ENCODE results near the gene HMX1.

The HMX1 gene

DNA sequence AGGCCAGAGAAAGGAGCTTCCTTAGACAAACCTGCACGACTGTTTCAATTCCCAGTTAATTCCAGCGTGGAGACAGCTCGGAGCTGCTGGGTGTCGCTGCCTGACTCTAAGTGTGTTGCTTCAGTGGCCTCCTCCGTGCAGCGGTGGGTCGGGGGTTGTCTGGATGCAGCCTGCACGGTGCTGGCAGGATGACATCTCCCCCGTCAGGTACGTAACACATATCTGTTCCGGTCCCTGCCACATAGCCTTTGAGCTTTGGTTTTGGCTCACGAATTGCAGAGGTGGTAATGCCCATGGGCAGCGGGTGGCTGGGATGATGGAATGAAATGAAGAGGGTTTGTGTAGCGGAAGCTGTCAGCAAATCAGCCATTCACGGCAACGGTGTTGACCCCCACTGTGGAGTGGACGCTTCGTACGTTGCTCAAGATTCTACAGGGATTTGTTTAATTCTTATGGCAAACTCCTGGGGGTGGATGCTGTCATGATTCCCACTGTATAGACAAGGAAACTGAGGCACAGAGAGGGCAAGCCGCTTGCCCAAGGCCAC, 33.7 kb upstream of the HMX1 start:
- no peak for TF ChIP-seq GATA3 (IDR thresholded peaks at IDR 0.05; ENCODE audit: low read depth, low read length)
- no peak for TF ChIP-seq GATA2 (IDR thresholded peaks at IDR 0.05; ENCODE audit: low read depth, low read length)

DNA sequence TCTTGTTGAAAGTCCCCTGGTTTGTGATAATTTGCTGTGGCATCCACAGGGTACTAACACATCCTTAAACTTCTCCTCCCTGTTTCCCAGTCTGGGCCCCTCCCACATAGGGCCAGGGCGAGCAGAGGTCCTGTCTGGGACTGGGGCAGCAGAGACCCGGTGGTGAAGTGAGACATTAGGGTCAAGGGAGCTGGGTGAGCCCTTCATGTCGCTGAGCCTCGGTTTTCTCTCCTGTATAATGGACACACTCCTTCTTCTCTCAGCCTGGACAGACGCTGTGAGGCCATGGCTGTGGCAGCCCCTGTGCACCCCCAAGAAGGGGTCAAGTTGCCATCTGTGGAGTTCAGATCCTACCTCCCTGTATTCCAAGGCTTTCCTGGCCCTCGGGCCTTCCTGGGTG, 33.0 kb upstream of the HMX1 start:
- no peak for TF ChIP-seq GATA3 (IDR thresholded peaks at IDR 0.05; ENCODE audit: low read depth, low read length)

DNA sequence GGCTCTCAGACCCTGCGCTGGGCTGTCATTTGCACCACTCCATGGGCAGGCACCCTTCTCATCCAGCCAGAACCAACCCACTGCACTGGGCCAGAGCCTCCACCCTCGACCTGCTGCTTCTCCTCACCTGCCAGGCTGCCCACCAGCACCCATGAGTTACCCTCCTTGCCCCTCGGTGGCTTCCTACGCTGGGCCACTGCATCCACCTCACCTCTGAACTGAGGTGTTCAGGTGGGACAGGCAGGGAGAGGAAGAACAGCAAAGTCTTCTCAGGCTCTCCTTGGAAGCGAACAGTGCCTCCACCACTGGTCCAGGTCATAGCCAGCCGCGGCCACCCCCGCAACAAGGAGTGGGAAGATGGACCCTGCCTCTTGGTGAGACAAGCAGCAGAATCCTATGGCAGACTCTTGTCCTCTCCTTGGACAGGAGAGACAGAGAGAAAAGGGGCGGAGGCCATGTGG, 32.4 kb upstream of the HMX1 start:
- TF ChIP-seq GATA2 (IDR thresholded peaks at IDR 0.05; ENCODE audit: low read depth, low read length) (no peak), GATA3 (IDR thresholded peaks at IDR 0.05; ENCODE audit: low read depth, low read length) (no peak)

DNA sequence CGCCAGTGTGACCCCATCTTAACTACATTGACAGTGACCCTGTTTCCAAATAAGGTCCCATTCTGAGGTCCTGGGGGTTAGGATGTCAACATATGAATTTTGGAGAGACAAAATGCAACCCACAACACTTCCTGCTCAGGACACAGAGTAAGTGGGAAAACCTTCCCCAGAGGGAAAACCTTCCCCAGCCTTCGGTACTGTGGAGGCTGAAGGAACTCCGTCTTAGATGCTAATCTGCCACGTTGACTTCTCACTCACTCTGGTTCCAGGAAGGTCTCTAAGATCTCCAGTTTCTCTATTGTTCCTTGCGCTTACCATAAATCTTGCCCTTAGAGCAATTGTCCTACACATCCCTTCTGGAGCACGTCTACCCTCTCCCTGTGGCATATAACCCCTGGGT, 29.7 kb upstream of the HMX1 start:
- TF ChIP-seq GATA3 (IDR thresholded peaks at IDR 0.05; ENCODE audit: low read depth, low read length), result no peak
- no peak for TF ChIP-seq GATA2 (IDR thresholded peaks at IDR 0.05; ENCODE audit: low read depth, low read length)

DNA sequence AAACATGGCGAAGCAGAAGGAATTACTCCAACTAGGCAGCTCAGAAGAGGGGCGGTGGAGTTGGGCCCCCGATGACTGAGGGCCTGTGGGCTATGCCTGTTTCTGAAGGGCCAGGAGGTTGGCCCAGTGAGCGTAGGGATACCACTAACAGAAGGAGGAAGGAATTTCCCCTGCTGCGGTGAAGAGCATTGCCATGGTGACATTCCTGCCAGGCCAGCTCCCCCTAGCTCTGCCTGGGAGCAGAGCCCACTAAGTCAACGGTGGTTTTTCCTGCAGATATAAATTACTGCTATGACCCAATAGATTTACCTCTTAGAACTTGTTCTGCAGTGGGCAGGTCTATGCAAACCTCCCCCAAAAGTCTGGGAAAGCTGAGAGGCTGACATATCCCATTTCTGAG, 28.9 kb upstream of the HMX1 start:
- TF ChIP-seq GATA3 (IDR thresholded peaks at IDR 0.05; ENCODE audit: low read depth, low read length) (no peak), GATA2 (IDR thresholded peaks at IDR 0.05; ENCODE audit: low read depth, low read length) (no peak)

DNA sequence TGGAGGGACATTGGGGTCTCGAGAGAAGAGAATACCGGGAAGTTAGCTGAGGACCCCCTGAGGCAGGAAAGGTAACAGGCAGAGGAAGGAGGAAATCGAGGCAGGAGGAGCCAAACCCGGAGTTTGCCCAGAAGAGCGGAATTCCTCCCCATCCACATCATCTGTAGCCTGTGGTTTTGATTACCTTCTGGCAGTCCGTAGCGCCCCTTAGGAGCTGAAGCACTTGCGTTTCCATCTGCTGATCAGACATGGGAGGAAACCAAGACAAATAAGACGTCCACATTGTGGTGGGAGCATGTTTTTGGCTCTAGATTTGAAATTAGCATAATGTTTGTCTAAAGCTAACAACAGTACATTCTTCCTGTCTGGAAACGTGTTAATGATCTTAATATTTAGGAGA, 26.8 kb upstream of the HMX1 start:
- TF ChIP-seq GATA3 (IDR thresholded peaks at IDR 0.05; ENCODE audit: low read depth, low read length) (no peak), GATA2 (IDR thresholded peaks at IDR 0.05; ENCODE audit: low read depth, low read length) (no peak)

DNA sequence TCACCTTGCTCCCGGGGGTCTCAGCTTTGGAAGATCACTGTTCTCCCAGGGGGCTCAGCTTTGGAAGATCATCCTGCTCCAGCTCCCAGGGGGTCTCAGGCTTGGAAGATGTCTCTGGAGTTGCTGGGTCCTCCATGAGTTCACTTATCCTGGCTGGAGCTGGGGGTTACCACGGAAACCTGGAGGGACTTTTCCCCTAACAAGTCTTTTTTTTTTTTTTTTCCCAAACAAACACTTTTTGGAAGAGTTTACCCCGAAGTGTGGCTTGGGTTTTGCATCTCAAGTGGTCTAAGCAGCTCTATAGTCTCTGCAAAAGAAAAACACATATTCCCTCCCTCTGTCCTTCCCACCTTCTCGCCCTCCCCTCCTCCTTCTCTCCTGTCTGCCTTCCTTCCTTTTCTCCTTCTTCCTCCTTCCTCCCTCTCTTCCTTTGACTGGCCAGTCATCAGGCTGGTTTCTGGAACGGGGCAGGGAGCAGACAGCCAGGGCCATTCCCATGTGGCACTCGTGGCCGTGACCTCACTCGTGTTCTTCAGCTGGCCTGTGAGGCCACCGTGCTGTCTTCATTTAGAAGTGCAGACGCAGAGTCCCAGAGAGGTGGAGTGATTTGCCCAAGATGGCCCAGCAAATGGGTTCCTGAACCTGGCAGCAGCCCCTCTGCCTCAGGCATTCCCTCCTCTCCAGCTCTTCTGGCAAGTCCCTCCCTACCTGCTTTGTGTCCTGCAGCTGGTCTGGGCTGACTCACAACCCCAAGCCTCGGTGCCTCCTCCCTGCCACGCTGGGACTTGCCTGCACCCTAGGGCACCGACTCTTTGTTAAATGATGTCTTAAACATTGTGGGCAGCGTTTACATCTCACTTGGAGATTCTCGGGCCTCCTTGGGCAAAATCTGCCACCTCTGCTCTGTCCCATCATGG, 25.9 kb upstream of the HMX1 start:
- TF ChIP-seq GATA3 (IDR thresholded peaks at IDR 0.05; ENCODE audit: low read depth, low read length) (no peak), GATA2 (IDR thresholded peaks at IDR 0.05; ENCODE audit: low read depth, low read length) (no peak)

DNA sequence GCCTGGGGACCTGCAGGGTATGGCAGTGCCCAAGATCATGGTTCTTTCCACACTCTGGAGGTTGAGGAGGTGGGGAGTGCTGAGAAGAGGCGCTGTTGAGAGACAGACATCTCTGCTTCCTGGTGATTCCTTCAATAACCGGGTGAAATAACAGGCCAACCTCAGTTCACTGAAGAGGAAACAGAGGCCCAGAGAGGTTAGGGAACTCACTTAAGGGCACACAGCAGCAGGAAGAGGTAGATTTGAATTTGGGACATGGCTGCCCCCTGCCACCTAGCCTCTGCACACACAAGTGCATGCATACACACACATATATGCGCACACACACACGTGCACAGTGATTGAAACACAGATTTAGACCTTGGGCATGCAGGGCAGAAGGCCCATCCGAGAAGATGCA, 24.9 kb upstream of the HMX1 start:
- TF ChIP-seq GATA2 (IDR thresholded peaks at IDR 0.05; ENCODE audit: low read depth, low read length) (no peak), GATA3 (IDR thresholded peaks at IDR 0.05; ENCODE audit: low read depth, low read length) (no peak)

DNA sequence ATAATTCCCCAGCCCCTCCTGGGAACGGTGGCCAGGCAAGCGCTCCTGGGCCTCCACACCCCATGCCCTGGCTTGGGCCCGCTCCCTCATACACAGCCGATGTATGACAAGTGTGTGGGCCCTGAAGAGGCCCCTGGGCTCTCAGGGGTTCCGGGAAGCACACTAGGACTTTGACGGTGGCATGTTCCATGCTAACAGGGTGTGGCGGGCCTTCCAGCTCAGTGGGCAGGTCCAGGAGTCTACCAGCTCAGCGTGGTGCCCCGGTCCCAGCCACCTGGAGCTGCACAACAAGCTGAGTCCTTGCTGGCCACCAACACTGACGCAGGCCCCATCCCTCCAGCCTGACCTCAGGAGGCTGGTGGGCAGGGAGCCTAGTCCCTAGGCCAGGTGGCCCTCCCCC, 24.4 kb upstream of the HMX1 start:
- TF ChIP-seq GATA3 (IDR thresholded peaks at IDR 0.05; ENCODE audit: low read depth, low read length) (no peak), GATA2 (IDR thresholded peaks at IDR 0.05; ENCODE audit: low read depth, low read length) (no peak)

DNA sequence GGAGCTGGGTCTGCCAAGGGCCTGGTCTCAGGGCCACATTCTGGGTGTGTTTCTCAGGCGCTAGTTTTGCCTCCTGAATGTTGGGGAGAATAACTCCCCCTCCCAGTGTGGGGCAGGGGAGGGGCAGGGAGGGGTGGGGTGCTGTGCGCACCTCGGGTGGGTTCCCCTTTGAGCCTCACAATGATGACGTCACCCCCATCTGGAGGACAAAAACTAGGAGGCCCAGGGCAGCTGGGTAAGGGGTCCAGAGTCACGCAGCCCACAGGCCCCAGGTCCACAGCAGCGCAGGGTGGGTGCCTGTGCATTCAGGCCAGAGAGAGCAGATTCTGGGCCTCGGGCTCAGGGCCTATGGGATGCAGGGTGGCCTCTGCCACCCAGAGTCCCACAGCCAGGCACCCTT, 23.7 kb upstream of the HMX1 start:
- TF ChIP-seq GATA2 (IDR thresholded peaks at IDR 0.05; ENCODE audit: low read depth, low read length) (no peak), GATA3 (IDR thresholded peaks at IDR 0.05; ENCODE audit: low read depth, low read length) (no peak)

DNA sequence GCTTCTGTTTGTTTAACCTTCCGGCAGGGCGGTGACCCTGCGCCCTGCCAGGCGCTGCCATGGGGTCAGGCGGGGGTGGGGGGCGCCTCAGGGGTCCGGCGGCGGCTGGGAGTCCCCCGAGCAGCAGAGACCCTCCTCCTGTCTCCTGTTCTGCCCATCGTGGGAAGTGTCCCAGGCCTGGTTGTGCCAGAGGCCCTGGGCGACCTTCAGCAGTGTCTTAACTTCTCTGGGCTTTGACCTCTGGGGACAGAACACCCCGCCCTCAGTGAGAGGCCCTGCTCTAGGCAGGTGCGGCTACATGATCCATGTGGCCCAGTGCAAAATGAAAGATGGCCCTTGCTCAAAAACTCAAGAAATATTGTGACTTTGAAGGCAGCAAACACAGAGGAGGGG, 22.8 kb upstream of the HMX1 start:
- no peak for TF ChIP-seq GATA2 (IDR thresholded peaks at IDR 0.05; ENCODE audit: low read depth, low read length)
- no peak for TF ChIP-seq GATA3 (IDR thresholded peaks at IDR 0.05; ENCODE audit: low read depth, low read length)

DNA sequence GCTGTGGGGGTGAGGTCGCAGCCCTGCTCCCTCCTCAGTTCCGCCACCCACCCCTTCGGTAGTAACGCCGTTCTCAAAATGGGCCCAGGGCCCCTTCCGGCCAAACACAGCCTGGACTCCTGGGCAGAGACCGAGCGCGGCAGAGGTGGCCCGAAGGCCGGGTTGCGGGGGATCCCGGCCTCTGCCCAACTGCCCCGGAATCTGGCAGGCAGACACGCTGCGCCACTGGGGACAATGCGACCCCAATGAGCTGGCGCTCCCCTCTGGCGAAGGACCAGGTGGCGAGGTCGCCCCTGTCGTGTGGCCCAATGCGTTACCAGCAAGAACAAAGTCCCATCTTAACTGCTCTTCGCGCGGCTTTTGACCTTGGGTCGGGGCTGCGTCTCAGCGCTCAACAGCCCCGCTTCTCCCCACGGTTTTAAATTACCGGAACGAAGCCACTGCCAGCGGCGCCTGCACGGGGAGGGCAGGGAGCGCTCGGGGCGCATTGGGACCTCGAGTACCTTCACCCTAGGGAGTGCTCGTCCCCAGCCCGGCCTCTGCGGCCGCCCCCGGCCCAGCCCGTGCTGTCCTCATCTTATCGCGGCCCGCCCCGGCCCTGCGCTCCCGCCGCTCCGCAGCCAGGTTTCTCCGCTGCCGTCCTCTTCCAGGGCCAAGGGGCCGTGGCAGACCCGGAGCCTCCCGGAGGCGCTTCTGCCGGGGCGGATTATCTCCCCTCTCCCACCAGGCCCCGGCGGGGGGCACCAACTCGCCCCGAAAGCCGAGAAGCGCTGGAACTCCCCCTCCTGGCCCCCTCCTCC, 22.2 kb upstream of the HMX1 start:
- TF ChIP-seq GATA2 (IDR thresholded peaks at IDR 0.05; ENCODE audit: low read depth, low read length) (no peak), GATA3 (IDR thresholded peaks at IDR 0.05; ENCODE audit: low read depth, low read length) (no peak)

DNA sequence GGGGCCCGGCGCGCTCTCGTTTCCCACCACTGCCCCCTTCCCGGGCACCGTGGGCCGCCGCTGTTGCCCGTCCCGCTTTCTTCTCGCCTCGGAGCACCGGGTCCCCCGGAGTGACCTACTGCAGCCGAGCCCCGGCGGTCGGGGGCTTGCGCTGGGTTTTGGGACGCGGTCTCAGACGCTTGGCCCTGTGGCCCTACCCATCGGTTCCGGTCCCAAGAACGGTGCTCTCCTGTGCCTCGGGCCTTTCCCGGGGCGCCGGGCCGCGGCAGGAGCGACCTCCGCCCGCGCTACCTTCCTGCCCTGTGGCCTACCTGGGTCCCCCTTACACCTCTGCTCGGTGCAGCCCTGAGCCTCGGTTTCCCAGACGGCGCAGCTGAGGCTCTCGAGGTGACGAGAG, 21.6 kb upstream of the HMX1 start:
- TF ChIP-seq GATA2 (IDR thresholded peaks at IDR 0.05; ENCODE audit: low read depth, low read length), result no peak
- TF ChIP-seq GATA3 (IDR thresholded peaks at IDR 0.05; ENCODE audit: low read depth, low read length), result no peak

DNA sequence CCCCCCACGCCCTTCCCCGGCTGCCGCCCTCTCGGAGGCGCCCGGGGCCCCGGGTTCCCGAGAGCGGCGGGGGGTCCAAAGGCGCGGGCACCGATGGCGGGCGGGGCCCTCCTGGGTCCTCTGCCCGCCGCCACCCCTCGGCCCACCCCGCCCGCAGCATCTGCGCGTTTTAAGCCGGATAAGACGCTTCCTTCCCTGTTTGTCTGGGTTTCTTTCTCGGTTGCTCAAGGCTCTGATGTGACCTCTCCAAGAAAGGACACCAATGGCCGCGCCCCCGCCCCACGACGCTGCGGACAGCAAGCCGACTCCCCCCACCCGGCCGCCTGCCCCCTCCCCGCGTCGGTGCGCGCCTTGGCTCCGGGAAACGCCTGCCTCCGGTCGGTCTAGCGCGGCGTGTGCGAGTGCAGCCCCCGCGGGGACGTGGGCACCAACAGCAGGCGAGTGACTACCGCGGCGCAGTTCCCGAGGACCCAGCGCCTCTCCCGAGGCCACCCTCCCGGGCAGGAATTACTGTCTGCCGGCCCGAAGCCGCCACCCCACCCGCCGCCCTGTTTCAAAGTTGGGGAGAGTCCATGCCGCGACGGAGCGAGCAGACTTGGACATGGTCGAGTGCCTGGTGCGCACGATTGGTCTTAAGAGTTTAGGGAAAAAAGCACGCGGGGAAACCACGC, 21.1 kb upstream of the HMX1 start:
- TF ChIP-seq GATA2 (IDR thresholded peaks at IDR 0.05; ENCODE audit: low read depth, low read length) (no peak), GATA3 (IDR thresholded peaks at IDR 0.05; ENCODE audit: low read depth, low read length) (no peak)

Measured in SH-SY5Y (cell line).